ENCODE results near the gene PLCZ1. TPM values are rescaled to one million over a fixed set of nuclear protein-coding genes. Genes with fewer than 3 reads are reported as not detected.

The PLCZ1 gene
- total RNA-seq, result 0.18 TPM in 1 of 2 replicates, not detected in the other

GRCh38 chr12:18737819-18738218 lies at the start of gene PLCZ1, which contains the start of gene CAPZA3:
Gene PLCZ1 (minus strand): TSS chr12:18738012. CDS start chr12:18737371, 641 bp downstream.
Gene CAPZA3 (plus strand): TSS chr12:18738119. CDS start chr12:18738269, 150 bp downstream.

Other genes with a start within 250 kb of the PLCZ1 start
- gene CAPZA3, start 107 bp upstream of the PLCZ1 start, total RNA-seq, result not detected in 2 replicates

Data from endothelial cell of coronary artery (primary cell).